HG03558 (cell line): ENCODE data around the gene TRIM62.
"Not testable (repeated sequence)": the region's sequence is repeated elsewhere in the genome, so short reads cannot be mapped to it uniquely, and the experiment has no call there.

Experiments used
- ATAC-seq: cut with Tn5 transposase; IDR thresholded peaks from one replicate; pipeline ENCODE4 v1.9.1; 2021; ENCODE audit warnings: moderate number of reproducible peaks; ENCODE audit not compliant: unreplicated experiment; ENCODE audit errors: extremely low read depth

The TRIM62 gene

GRCh38 chr1:33119050-33119449, 62.8 kb downstream of the TRIM62 start:
- ATAC-seq, result no peak

DNA sequence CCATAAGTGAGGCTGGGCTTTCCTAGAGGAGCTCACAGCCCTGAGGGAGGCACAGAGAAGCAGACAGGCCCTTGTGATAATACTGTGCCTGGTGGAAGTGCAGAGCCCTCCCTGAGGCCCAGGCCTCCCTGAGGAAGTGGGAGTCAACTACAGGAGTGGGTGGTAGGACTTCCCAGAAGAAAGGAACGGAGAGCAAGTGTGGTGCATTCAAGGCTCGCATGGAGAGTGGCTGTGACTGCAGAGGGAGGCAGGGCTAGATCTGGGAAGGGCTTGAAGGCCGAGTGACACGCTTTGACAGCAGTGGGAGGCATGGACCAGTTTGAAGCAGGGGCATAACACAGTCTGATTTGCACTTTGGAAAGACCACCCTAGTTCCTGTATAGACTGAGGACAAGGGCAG, 63.6 kb downstream of the TRIM62 start:
- ATAC-seq, result no peak

GRCh38 chr1:33117440-33118085, 64.3 kb downstream of the TRIM62 start:
- ATAC-seq, result no peak

DNA sequence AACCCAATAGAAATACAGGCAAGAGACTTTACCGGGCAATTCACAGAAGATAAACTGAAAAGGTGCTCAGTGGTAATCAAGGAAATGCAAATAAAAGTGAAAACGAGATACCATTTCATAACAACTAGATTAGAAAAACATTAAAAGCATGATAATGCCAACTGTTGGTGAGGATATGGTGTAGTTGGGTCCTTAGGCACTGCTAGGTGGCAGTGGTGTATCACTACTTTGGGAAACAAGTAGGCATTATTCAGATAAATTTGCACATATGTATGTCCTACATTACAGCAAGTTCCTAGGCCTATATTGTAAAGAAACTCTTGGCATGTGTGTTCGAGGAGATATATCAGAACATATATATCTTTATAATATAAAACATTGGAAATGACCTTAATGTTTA, 69.9 kb downstream of the TRIM62 start:
- no peak for ATAC-seq

DNA sequence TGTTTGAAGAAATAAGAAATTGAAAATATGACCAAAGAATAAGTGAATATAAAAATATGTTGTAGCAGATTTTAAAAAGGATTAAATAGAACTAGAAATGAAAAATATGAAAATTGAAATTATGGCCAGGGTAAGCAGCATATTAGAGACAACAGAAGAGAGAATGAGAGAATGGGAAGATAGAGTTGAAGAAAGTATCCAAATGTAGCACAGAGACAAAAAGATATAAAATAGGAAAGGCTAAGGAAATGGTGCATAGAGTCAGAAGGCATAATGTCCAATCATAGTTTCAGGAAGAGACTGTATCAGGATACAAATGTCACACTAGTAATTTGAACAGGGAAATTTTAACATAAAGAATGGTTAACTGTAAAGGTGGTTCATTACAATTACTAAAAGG, 71.4 kb downstream of the TRIM62 start:
- ATAC-seq, result no peak

DNA sequence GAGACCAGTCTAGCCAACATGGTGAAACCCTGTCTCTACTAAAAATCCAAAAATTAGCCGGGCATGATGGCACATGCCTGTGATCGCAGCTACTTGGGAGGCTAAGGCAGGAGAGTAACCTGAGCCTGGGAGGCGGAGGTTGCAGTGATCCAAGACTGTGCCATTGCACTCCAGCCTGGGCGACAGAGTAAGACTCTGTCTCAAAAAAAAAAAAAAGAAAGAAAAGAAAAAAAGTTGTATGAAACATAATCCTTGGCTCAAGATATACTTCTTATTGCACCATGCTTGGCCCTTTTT, 81.8 kb downstream of the TRIM62 start:
- not testable (repeated sequence) for ATAC-seq

GRCh38 chr1:33099290-33100118, 82.3 kb downstream of the TRIM62 start:
- no peak for ATAC-seq

DNA sequence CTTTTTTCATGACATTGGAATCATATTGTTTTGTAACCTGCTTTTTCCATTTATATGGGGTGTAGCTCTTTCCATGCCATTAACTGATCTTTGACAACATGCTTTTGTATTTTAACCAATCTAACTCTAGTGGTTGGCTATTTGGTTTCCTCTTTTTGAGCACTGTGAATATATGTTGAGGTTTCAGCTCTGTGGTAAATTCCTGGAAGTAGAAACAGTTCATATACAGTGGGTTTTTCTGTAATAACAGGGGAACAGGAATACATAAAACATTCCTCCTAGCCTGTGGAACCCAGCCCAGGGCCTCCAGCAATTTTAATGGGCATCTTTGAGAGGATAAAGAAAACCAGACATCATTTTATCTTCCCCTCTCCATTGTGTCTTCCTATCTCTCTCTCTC, 83.5 kb downstream of the TRIM62 start:
- ATAC-seq, result no peak

- ATAC-seq, result no peak
Measured at GRCh38 chr1:33097762-33098161, 84.1 kb downstream of the TRIM62 start.

- ATAC-seq, result no peak
Measured at GRCh38 chr1:33097137-33097611, 84.7 kb downstream of the TRIM62 start.

DNA sequence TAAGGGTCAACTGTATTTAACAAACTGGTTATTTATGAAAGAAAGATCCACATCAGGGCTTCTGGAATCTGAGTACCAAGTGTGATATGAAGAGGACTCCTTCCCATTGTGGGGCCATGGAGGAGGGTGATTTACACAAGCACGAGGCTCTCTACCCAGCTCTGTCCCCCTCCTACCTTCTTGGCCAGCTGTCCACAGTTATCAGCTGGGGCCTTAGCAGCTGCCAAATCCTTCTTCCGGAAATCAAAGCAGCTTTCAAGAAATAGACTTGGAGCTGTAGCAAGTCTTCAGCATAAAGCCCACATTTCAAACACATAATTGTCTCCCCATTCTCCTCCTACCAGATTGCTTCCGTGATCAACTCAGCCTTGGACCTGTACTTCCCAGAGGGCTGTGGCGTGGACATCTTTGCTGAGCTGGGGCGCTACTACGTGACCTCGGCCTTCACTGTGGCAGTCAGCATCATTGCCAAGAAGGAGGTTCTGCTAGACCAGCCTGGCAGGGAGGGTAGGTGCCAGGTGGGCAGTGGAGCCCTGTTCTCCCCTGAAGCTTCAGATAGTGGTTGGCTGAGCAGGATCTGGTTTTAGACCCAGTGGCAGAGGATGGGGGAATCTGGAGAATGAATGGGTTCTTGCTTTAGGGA, 85.4 kb downstream of the TRIM62 start:
- no peak for ATAC-seq
